Mucosa of rectum (tissue), 2 donors: ENCODE measurements around the gene CROCC2.

Experiments used
- H3K27ac ChIP-seq, 2 donors: one replicate each; pipeline ENCODE4 v1.7.0; 2013; ENCODE audit warnings: inconsistent platforms in 2 of 2, low read depth in 2 of 2, low read length in 2 of 2
- H3K27me3 ChIP-seq, 2 donors: one replicate each; pipeline ENCODE4 v1.7.0; 2013; ENCODE audit warnings: low read length in 2 of 2; ENCODE audit not compliant: control insufficient read depth in 2 of 2, insufficient read depth in 2 of 2
- H3K36me3 ChIP-seq, 2 donors: one replicate each; pipeline ENCODE4 v1.7.0; 2013; ENCODE audit warnings: low read length in 2 of 2; ENCODE audit not compliant: control insufficient read depth in 2 of 2, insufficient read depth in 2 of 2
- H3K4me1 ChIP-seq, 2 donors: one replicate each; pipeline ENCODE4 v1.7.0; 2013; ENCODE audit warnings: low read length in 2 of 2, mild to moderate bottlenecking in 1 of 2; ENCODE audit not compliant: control insufficient read depth in 2 of 2, insufficient read depth in 2 of 2
- H3K4me3 ChIP-seq, 2 donors: one replicate each; pipeline ENCODE4 v1.7.0; 2013; ENCODE audit warnings: low read length in 2 of 2
- H3K9ac ChIP-seq, 2 donors: one replicate each; pipeline ENCODE4 v1.7.0; 2013; ENCODE audit warnings: low read length in 2 of 2, low read depth in 1 of 2, mild to moderate bottlenecking in 1 of 2
- H3K9me3 ChIP-seq, 2 donors: one replicate each; pipeline ENCODE4 v1.7.0; 2013; ENCODE audit warnings: low read length in 2 of 2; ENCODE audit not compliant: control insufficient read depth in 2 of 2
- donor health status: healthy.
- donor health status: Normal muscosa, but diverticular disease.

The CROCC2 gene

GRCh38 chr2:240960309-240960970 is 54.3 kb downstream of the CROCC2 start:
- no peak overlapping the region for H3K4me3 ChIP-seq
- peaks cover 0 to 4% of the 10 kb centered on the region in 2 donors for H3K27me3 ChIP-seq
- peaks cover 5 to 11% of the 10 kb centered on the region in 2 donors for H3K4me1 ChIP-seq
- no peaks in the 10 kb centered on the region for H3K36me3 ChIP-seq
- H3K9ac ChIP-seq: no peak overlapping the region
- H3K9me3 ChIP-seq: no peaks in the 10 kb centered on the region
- peak overlapping the region; percentile 22 to 43 for H3K27ac ChIP-seq

- peaks cover 0 to 4% of the 10 kb centered on the region in 2 donors for H3K27me3 ChIP-seq
- H3K9me3 ChIP-seq: no peaks in the 10 kb centered on the region
- H3K36me3 ChIP-seq: no peaks in the 10 kb centered on the region
- no peak overlapping the region for H3K9ac ChIP-seq
- peak overlapping the region in 1 of 2 donors; percentile 43 for H3K27ac ChIP-seq
- H3K4me3 ChIP-seq: no peak overlapping the region
- peaks cover 5 to 11% of the 10 kb centered on the region in 2 donors for H3K4me1 ChIP-seq
These were observed 55.1 kb downstream of the CROCC2 start for GRCh38 chr2:240960971-240961876.

GRCh38 chr2:240961910-240962299 is 55.8 kb downstream of the CROCC2 start:
- no peak overlapping the region for H3K4me3 ChIP-seq
- no peaks in the 10 kb centered on the region for H3K36me3 ChIP-seq
- peak overlapping the region in 1 of 2 donors; percentile 43 for H3K27ac ChIP-seq
- H3K27me3 ChIP-seq: peaks cover 0 to 4% of the 10 kb centered on the region in 2 donors
- H3K4me1 ChIP-seq: peaks cover 5 to 11% of the 10 kb centered on the region in 2 donors
- no peaks in the 10 kb centered on the region for H3K9me3 ChIP-seq
- H3K9ac ChIP-seq: no peak overlapping the region

GRCh38 chr2:240962300-240963064 is 56.3 kb downstream of the CROCC2 start:
- peak overlapping the region; percentile 71 for H3K27ac ChIP-seq
- peaks cover 0 to 4% of the 10 kb centered on the region in 2 donors for H3K27me3 ChIP-seq
- peak overlapping the region in 1 of 2 donors; percentile 27 for H3K9ac ChIP-seq
- H3K4me1 ChIP-seq: peaks cover 5 to 11% of the 10 kb centered on the region in 2 donors
- no peaks in the 10 kb centered on the region for H3K9me3 ChIP-seq
- H3K4me3 ChIP-seq: no peak overlapping the region
- no peaks in the 10 kb centered on the region for H3K36me3 ChIP-seq

- Histone ChIP-seq H3K27ac (peak overlapping the region; percentile 71), H3K4me1 (peaks cover 5 to 11% of the 10 kb centered on the region in 2 donors), H3K27me3 (peaks cover 0 to 4% of the 10 kb centered on the region in 2 donors), H3K9ac (no peak overlapping the region), H3K4me3 (no peak overlapping the region), H3K36me3 (no peaks in the 10 kb centered on the region), H3K9me3 (no peaks in the 10 kb centered on the region)
These were observed 57.1 kb downstream of the CROCC2 start for GRCh38 chr2:240963065-240963867.

GRCh38 chr2:240963868-240964703 is 58.0 kb downstream of the CROCC2 start:
- Histone ChIP-seq H3K4me3 (no peak overlapping the region), H3K27me3 (peaks cover 0 to 4% of the 10 kb centered on the region in 2 donors), H3K9ac (no peak overlapping the region), H3K36me3 (no peaks in the 10 kb centered on the region), H3K4me1 (peaks cover 5 to 11% of the 10 kb centered on the region in 2 donors), H3K27ac (no peak overlapping the region), H3K9me3 (no peaks in the 10 kb centered on the region)

GRCh38 chr2:240964704-240965295 is 58.7 kb downstream of the CROCC2 start:
- Histone ChIP-seq H3K36me3 (no peaks in the 10 kb centered on the region), H3K27me3 (peaks cover 0 to 4% of the 10 kb centered on the region in 2 donors), H3K4me3 (no peak overlapping the region), H3K4me1 (peaks cover 5 to 11% of the 10 kb centered on the region in 2 donors), H3K9me3 (no peaks in the 10 kb centered on the region), H3K9ac (no peak overlapping the region), H3K27ac (peak overlapping the region; percentile 22 to 61)

- no peak overlapping the region for H3K9ac ChIP-seq
- peaks cover 5 to 11% of the 10 kb centered on the region in 2 donors for H3K4me1 ChIP-seq
- peaks cover 0 to 4% of the 10 kb centered on the region in 2 donors for H3K27me3 ChIP-seq
- no peaks in the 10 kb centered on the region for H3K9me3 ChIP-seq
- H3K36me3 ChIP-seq: no peaks in the 10 kb centered on the region
- H3K4me3 ChIP-seq: no peak overlapping the region
- peak overlapping the region; percentile 22 to 61 for H3K27ac ChIP-seq
These were observed 59.3 kb downstream of the CROCC2 start for GRCh38 chr2:240965296-240965904.
